ENCODE results near the gene NPIPA1.
"Not testable (repeated sequence)": the region's sequence is repeated elsewhere in the genome, so short reads cannot be mapped to it uniquely, and the experiment has no call there.

Gene NPIPA1

GRCh38 chr16:14976971-14977736, 39.9 kb downstream of the NPIPA1 start:
- not testable (repeated sequence) for DNase-seq (ENCODE audit: low read depth)

GRCh38 chr16:14978281-14978680, 41.0 kb downstream of the NPIPA1 start:
- DNase-seq (ENCODE audit: low read depth): not testable (repeated sequence)

- not testable (repeated sequence) for DNase-seq (ENCODE audit: low read depth)
Measured at GRCh38 chr16:14978908-14979307, 41.7 kb downstream of the NPIPA1 start.

GRCh38 chr16:14981234-14981633, 44.0 kb downstream of the NPIPA1 start:
- DNase-seq (ENCODE audit: low read depth): not testable (repeated sequence)

GRCh38 chr16:14982521-14982920, 45.3 kb downstream of the NPIPA1 start:
- DNase-seq (ENCODE audit: low read depth): not testable (repeated sequence)

GRCh38 chr16:14988092-14988491, 50.8 kb downstream of the NPIPA1 start:
- not testable (repeated sequence) for DNase-seq (ENCODE audit: low read depth)

GRCh38 chr16:14988661-14989191, 51.5 kb downstream of the NPIPA1 start:
- DNase-seq (ENCODE audit: low read depth): not testable (repeated sequence)

GRCh38 chr16:14989291-14990281, 52.3 kb downstream of the NPIPA1 start:
- not testable (repeated sequence) for DNase-seq (ENCODE audit: low read depth)

- DNase-seq (ENCODE audit: low read depth): not testable (repeated sequence)
Measured at GRCh38 chr16:14993277-14994151, 56.3 kb downstream of the NPIPA1 start.

GRCh38 chr16:14996702-14997101, 59.5 kb downstream of the NPIPA1 start:
- not testable (repeated sequence) for DNase-seq (ENCODE audit: low read depth)

- DNase-seq (ENCODE audit: low read depth): not testable (repeated sequence)
Measured at GRCh38 chr16:14998300-14998699, 61.1 kb downstream of the NPIPA1 start.

- not testable (repeated sequence) for DNase-seq (ENCODE audit: low read depth)
Measured at GRCh38 chr16:14999845-15000244, 62.6 kb downstream of the NPIPA1 start.

Measured in activated T-cell treated with anti-CD3 and anti-CD28 coated beads for 1 hour (primary cell).